A549 (cell line): ENCODE data around the gene CLASP1.

ENCODE experiments used
- CTCF ChIP-seq: fragments of >200 bp; sonication (Bioruptor Twin); formaldehyde crosslinking; IDR thresholded peaks from 3 replicates; pipeline ENCODE4 v1.5.1; 2016
- HES2 ChIP-seq: fragments of >200 bp; sonication (Bioruptor Twin); formaldehyde crosslinking; IDR thresholded peaks from 2 replicates; pipeline ENCODE4 v1.6.1; 2016
- NR3C1 ChIP-seq: fragments of >200 bp; sonication (Bioruptor Twin); formaldehyde crosslinking; IDR thresholded peaks from 3 replicates; pipeline ENCODE4 v1.6.1; 2017
- POLR2A ChIP-seq: IDR thresholded peaks from 2 replicates; pipeline ENCODE4 v1.6.1; 2012; ENCODE audit warnings: mild to moderate bottlenecking, low read length

GRCh38 chr2:121350402-121350775 is 298.9 kb downstream of the CLASP1 start:
- TF ChIP-seq POLR2A = no peak
- no peak for TF ChIP-seq CTCF
- no peak for TF ChIP-seq HES2
- no peak for TF ChIP-seq NR3C1
